SU-DHL-6 (cell line): ENCODE data around the gene AKAP1.
"Not testable (repeated sequence)": the region's sequence is repeated elsewhere in the genome, so short reads cannot be mapped to it uniquely, and the experiment has no call there.

Experiments
- H2AFZ ChIP-seq: fragments of 200-600 bp; sonication (generic); 2 replicates; pipeline ENCODE4 v1.6.1; 2014; ENCODE audit warnings: low read depth, mild to moderate bottlenecking, moderate library complexity, mixed read lengths, antibody characterized with exemption, low read length; ENCODE audit not compliant: severe bottlenecking
- H3F3A ChIP-seq: fragments of 200-600 bp; shearing (Covaris generic); 2 replicates; pipeline ENCODE4 v1.6.0; 2016; ENCODE audit warnings: antibody characterized with exemption, mild to moderate bottlenecking; ENCODE audit not compliant: insufficient read depth
- H3K27ac ChIP-seq: fragments of 200-600 bp; sonication (generic); 2 replicates; pipeline ENCODE4 v1.5.1; 2016; ENCODE audit warnings: low read depth, mild to moderate bottlenecking, low read length, moderate library complexity, mixed read lengths
- H3K27me3 ChIP-seq: fragments of 200-600 bp; sonication (generic), shearing (Covaris generic); 2 replicates; pipeline ENCODE4 v1.6.0; 2014; ENCODE audit warnings: mild to moderate bottlenecking, low read length
- H3K36me3 ChIP-seq: fragments of 200-600 bp; sonication (generic); 2 replicates; pipeline ENCODE4 v1.6.1; 2014; ENCODE audit warnings: mild to moderate bottlenecking, low read length, mixed read lengths
- H3K4me2 ChIP-seq: fragments of 300-600, 200-600 bp; shearing (Covaris generic), sonication (generic); 2 replicates; pipeline ENCODE4 v1.6.0; 2014; ENCODE audit warnings: low read length, low read depth, mild to moderate bottlenecking; ENCODE audit not compliant: poor library complexity, severe bottlenecking
- H3K4me3 ChIP-seq: fragments of 200-600 bp; sonication (generic); 2 replicates; pipeline ENCODE4 v1.5.1; 2014; ENCODE audit warnings: antibody characterized with exemption, low read length, mild to moderate bottlenecking, mixed read lengths; ENCODE audit not compliant: insufficient read depth, poor library complexity, severe bottlenecking
- H3K79me2 ChIP-seq: fragments of 200-600 bp; sonication (generic); 2 replicates; pipeline ENCODE4 v1.6.1; 2014; ENCODE audit warnings: mild to moderate bottlenecking, low read length, moderate library complexity; ENCODE audit not compliant: insufficient read depth
- H3K9ac ChIP-seq: fragments of 200-600 bp; sonication (generic); 2 replicates; pipeline ENCODE4 v1.7.0; 2014; ENCODE audit warnings: mild to moderate bottlenecking, low read length
- H3K9me2 ChIP-seq: fragments of 200-600 bp; sonication (generic); replicated peaks from 2 replicates; pipeline ENCODE4 v1.6.1; 2014; ENCODE audit warnings: low read length; ENCODE audit not compliant: insufficient read depth
- H3K9me3 ChIP-seq: fragments of 200-600 bp; sonication (generic); 2 replicates; pipeline ENCODE4 v1.6.1; 2014; ENCODE audit warnings: low read length, mixed read lengths; ENCODE audit not compliant: insufficient read depth
- H4K20me1 ChIP-seq: fragments of 200-600 bp; sonication (generic); 2 replicates; pipeline ENCODE4 v1.6.1; 2014; ENCODE audit warnings: low read depth, mild to moderate bottlenecking, antibody characterized with exemption, low read length, moderate library complexity, mixed read lengths
- CTCF ChIP-seq: fragments of 200-600 bp; sonication (generic); IDR thresholded peaks from one replicate; pipeline ENCODE4 v1.5.1; 2017; ENCODE audit warnings: antibody characterized with exemption, mild to moderate bottlenecking, low read length, moderate library complexity; ENCODE audit not compliant: insufficient read depth, poor library complexity, severe bottlenecking
- EZH2phosphoT487 ChIP-seq: fragments of 200-600 bp; sonication (generic), shearing (Covaris generic); conservative IDR thresholded peaks from 2 replicates; pipeline ENCODE4 v1.6.1; 2018; ENCODE audit warnings: mild to moderate bottlenecking, antibody characterized with exemption, low read length, moderate library complexity, mixed read lengths

AKAP1 gene

GRCh38 chr17:57097832-57098421 lies 12.9 kb downstream of the AKAP1 start:
- no peak overlapping the region for H3K9ac ChIP-seq
- H3F3A ChIP-seq = no peaks in the 10 kb centered on the region
- H3K36me3 ChIP-seq = no peaks in the 10 kb centered on the region
- no peak overlapping the region for H3K27ac ChIP-seq
- no peak overlapping the region for H3K4me3 ChIP-seq
- H3K9me2 ChIP-seq = no peaks in the 10 kb centered on the region
- no peaks in the 10 kb centered on the region for H3K27me3 ChIP-seq
- peaks cover 3% of the 10 kb centered on the region; the same call in 1 of the 2 replicates for H4K20me1 ChIP-seq
- TF ChIP-seq EZH2phosphoT487 = no peak
- no peak for TF ChIP-seq CTCF
- peaks cover 95% of the 10 kb centered on the region for H3K79me2 ChIP-seq
- no peak overlapping the region for H2AFZ ChIP-seq
- no peaks in the 10 kb centered on the region for H3K9me3 ChIP-seq
- no peak overlapping the region for H3K4me2 ChIP-seq

GRCh38 chr17:57099165-57099564 lies 14.1 kb downstream of the AKAP1 start:
- Histone ChIP-seq H3F3A (no peaks in the 10 kb centered on the region), H3K4me3 (no peak overlapping the region), H3K9me3 (no peaks in the 10 kb centered on the region), H3K9ac (no peak overlapping the region), H2AFZ (no peak overlapping the region), H3K4me2 (no peak overlapping the region), H3K27ac (no peak overlapping the region), H4K20me1 (peaks cover 3% of the 10 kb centered on the region; the same call in 1 of the 2 replicates), H3K36me3 (no peaks in the 10 kb centered on the region), H3K27me3 (no peaks in the 10 kb centered on the region), H3K9me2 (no peaks in the 10 kb centered on the region), H3K79me2 (peaks cover 94% of the 10 kb centered on the region)
- TF ChIP-seq CTCF (no peak), EZH2phosphoT487 (no peak)

- H3K4me3 ChIP-seq = no peak overlapping the region
- no peaks in the 10 kb centered on the region for H3F3A ChIP-seq
- H3K9me2 ChIP-seq = no peaks in the 10 kb centered on the region
- H3K79me2 ChIP-seq = peaks cover 74% of the 10 kb centered on the region
- no peak overlapping the region for H3K27ac ChIP-seq
- no peaks in the 10 kb centered on the region for H3K36me3 ChIP-seq
- H3K27me3 ChIP-seq = no peaks in the 10 kb centered on the region
- no peak overlapping the region for H3K9ac ChIP-seq
- no peak overlapping the region for H2AFZ ChIP-seq
- H3K9me3 ChIP-seq = no peaks in the 10 kb centered on the region
- TF ChIP-seq EZH2phosphoT487 = no peak
- no peak for TF ChIP-seq CTCF
- peaks cover 3% of the 10 kb centered on the region; the same call in 1 of the 2 replicates for H4K20me1 ChIP-seq
- no peak overlapping the region for H3K4me2 ChIP-seq
Observed at GRCh38 chr17:57102122-57102521, 17.1 kb downstream of the AKAP1 start.

DNA sequence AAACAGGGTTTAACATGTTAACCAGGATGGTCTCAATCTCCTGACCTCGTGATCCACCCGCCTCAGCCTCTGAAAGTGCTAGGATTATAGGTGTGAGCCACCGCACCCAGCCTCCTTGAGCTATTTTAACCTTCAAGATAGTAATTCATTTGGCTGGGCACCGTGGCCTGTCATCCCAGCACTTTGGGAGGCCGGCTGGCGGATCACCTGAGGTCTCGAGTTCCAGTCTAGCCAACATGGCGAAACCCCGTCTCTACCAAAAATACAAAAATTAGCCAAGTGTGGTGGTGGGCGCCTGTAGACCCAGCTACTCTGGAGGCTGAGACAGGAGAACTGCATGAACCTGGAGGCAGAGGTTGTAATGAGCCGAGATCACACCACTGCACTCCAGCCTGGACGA lies 17.6 kb downstream of the AKAP1 start:
- H3F3A ChIP-seq, H3K9ac ChIP-seq, H3K27me3 ChIP-seq, H3K4me2 ChIP-seq, H4K20me1 ChIP-seq, H3K36me3 ChIP-seq, H3K9me3 ChIP-seq, H3K27ac ChIP-seq, H3K9me2 ChIP-seq, H3K4me3 ChIP-seq, H2AFZ ChIP-seq: not testable (repeated sequence)
- peaks cover 68% of the 10 kb centered on the region for H3K79me2 ChIP-seq
